ENCODE results near the gene MTMR1. TPM values are rescaled to one million over a fixed set of nuclear protein-coding genes. Genes with fewer than 3 reads are reported as not detected.
A peak's percentile ranks its signal among the peaks of the same experiment; 100 is the strongest.

The MTMR1 gene
- total RNA-seq, 8 experiments from 2014 or later = 9.4 to 28.2 (median 15.3) TPM

DNA sequence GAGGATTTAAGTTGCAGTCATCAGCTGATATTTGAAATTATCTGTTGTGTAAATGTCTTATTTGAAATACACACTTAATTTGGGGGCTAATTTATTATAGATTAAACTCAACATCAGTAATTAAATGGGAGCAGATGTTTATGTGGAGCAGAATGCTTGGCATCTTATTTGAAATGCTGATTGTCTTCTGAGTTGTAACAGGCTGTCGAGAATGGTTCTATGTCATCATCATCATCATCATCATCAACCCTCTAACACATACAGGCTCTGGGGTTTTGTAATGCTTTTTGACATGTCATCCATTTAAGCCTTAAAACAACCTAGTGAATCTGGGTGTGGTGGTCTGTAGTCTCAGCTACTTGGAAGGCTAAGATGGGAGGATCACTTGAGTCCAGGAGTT is 8.2 kb downstream of the MTMR1 start:
- in situ Hi-C loops (cut with MboI; ENCODE audit: low pct_unique_long_range_greater_than_20kb in 2 of 9, low sequenced_read_pairs in 9 of 9, unreplicated experiment in 9 of 9) = no loop called here
- no peak overlapping the region for H3K4me3 ChIP-seq
- WGBS, 10 experiments = 60% methylated on average over 1 of the region's 1 CpG; no CpG with 5 or more reads in 9 of the 10 experiments
- no peaks in the 10 kb centered on the region for H3K4me1 ChIP-seq (replicated peaks in 1 of 2)
- H3K27ac ChIP-seq = no peak overlapping the region
- ATAC-seq (replicated peaks in 6 of 8) = no peak

DNA sequence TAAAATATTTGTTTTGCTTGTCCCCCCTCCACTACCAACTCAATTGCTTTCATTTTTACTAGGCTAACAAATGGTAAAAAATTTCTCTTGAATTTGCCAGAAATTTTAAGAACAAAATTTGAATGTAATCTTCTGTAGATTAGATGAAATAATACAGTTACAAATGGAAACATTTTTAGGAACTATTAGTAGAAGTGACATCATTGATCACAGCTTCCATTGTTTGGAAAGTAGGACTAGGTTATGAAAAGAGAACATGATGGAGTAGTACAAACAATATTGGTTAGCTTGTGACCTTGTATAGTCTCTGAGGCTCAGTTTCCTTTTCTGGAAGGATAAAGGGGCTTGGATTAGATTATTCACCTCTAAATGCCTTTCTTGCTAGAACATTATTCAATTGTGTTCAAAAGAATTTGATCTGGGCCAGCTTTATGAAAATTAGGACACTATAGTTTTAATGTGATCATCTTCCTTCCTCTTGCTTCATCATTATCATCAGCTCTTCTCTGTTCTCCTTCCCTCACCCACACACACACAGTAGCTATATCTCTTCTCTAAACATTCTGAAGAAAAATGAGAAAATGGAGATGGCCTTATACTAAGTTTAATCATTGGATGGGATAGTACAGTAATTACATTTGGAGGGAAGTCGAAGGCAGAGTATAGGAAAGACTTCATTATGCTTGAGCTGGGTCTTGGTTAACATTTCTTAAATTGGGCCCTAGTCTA is 9.9 kb downstream of the MTMR1 start:
- no peak overlapping the region for H3K27ac ChIP-seq

DNA sequence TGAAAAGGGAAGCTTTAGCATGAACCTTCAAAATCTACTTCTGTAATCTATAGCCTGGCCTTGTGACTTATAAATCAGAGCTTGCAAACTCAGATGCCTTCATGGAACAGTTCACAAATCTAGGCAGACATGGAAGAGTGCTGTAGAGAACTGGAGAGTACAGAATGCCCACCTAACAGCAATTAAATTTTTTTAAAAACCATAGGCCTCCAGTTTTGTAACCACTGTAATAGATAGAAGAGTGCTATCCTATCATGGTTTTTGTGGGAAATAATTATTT is 10.4 kb downstream of the MTMR1 start:
- in situ Hi-C loops (cut with MboI; ENCODE audit: low pct_unique_long_range_greater_than_20kb in 2 of 9, low sequenced_read_pairs in 9 of 9, unreplicated experiment in 9 of 9) = no loop called here
- no peak for ATAC-seq (replicated peaks in 6 of 8)

More for the DNA sequence above, 9.9 kb downstream of the MTMR1 start:
- 40 to 100% (median 60%) methylated on average over 1 of the region's 1 CpG; no CpG with 5 or more reads in 7 of the 10 experiments for WGBS, 10 experiments
- Histone ChIP-seq H3K4me3 (no peak overlapping the region), H3K4me1 (replicated peaks in 1 of 2) (no peaks in the 10 kb centered on the region)
- ATAC-seq (replicated peaks in 6 of 8) = no peak
- in situ Hi-C loops (cut with MboI; ENCODE audit: low pct_unique_long_range_greater_than_20kb in 2 of 9, low sequenced_read_pairs in 9 of 9, unreplicated experiment in 9 of 9) = no loop called here

DNA sequence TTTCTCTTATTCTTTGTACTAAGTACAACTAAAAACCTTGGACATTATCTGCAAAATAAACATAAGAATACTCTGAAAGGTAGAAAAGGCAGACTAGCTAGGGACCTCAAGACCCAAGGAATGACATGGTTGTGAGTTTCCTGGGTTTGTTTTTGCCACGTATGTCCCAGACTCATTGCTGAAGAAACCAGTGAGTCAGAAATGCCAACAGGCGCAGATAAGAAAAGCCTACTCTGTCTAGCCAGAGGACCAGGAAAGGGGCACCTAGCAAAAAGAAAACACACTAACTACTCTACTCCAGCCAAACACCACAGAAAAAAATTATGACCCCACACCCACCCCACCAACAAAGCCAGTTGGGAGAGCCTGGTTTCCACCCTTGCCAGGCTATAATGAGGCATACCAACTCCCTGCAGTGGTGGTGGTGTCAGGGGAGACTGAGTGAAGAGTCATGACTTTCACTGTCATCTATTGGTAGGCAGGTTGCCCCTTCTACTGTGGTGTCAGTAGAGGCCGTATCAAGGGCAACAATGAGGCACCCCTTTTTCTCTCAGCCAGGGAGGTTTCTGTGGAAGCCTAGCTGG is 10.9 kb downstream of the MTMR1 start:
- ATAC-seq (replicated peaks in 6 of 8) = no peak
- H3K27ac ChIP-seq = no peak overlapping the region
- in situ Hi-C loops (cut with MboI; ENCODE audit: low pct_unique_long_range_greater_than_20kb in 2 of 9, low sequenced_read_pairs in 9 of 9, unreplicated experiment in 9 of 9) = no loop called here
- no peak overlapping the region for H3K4me3 ChIP-seq
- 63 to 100% (median 68%) methylated on average over 1 to 2 of the region's 3 CpGs; no CpG with 5 or more reads in 6 of the 10 experiments for WGBS, 10 experiments
- no peaks in the 10 kb centered on the region for H3K4me1 ChIP-seq (replicated peaks in 1 of 2)

More for the DNA sequence above, 10.4 kb downstream of the MTMR1 start:
- H3K4me1 ChIP-seq (replicated peaks in 1 of 2) = no peaks in the 10 kb centered on the region
- H3K4me3 ChIP-seq = no peak overlapping the region
- H3K27ac ChIP-seq = no peak overlapping the region

DNA sequence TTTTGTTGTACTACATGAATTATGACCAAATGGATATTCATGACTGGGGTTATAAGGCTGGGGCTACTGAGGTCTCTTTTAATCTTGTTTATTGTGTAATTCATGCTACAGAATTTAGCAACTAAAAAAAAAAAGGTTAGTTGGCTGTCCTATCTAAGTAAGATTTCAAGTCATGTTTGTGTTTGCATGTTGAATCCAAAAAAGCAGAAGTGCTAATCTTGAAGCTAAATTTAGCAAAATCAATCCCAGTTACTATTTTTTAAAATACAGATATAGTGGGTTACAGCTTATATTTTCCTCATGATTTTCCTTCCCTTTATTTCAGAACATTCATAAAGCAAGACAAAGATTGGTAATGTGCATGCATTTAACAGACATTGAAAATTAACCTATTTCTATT is 19.4 kb downstream of the MTMR1 start:
- Histone ChIP-seq H3K4me3 (no peak overlapping the region), H3K27ac (no peak overlapping the region), H3K4me1 (replicated peaks in 1 of 2) (no peaks in the 10 kb centered on the region)
- no peak for ATAC-seq (replicated peaks in 6 of 8)
- in situ Hi-C loops (cut with MboI; ENCODE audit: low pct_unique_long_range_greater_than_20kb in 2 of 9, low sequenced_read_pairs in 9 of 9, unreplicated experiment in 9 of 9) = no loop called here

DNA sequence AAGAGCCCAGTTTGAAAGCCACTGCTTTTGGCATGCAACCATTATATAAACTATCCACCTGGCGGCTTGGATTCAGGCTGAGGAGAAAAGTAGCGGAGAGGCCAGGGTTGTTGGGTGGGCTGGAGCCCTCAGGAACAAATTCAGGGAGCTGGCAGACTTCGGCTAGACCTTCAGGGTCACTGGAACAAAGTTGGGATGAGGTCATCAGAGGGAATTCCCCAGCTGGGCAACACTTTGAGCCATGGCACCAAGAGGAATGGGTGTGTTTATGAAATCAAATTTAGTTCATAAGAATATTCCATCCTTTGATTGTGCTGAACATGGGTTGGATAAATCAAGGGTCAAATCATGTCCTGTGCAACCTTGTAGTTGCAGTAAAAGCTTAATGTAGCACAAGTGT is 22.0 kb downstream of the MTMR1 start:
- H3K27ac ChIP-seq = no peak overlapping the region
- no peak for ATAC-seq (replicated peaks in 6 of 8)
- H3K4me1 ChIP-seq (replicated peaks in 1 of 2) = no peaks in the 10 kb centered on the region
- no peak overlapping the region for H3K4me3 ChIP-seq
- in situ Hi-C loops (cut with MboI; ENCODE audit: low pct_unique_long_range_greater_than_20kb in 2 of 9, low sequenced_read_pairs in 9 of 9, unreplicated experiment in 9 of 9) = no loop called here
- 20 to 83% methylated on average over 1 to 2 of the region's 3 CpGs; no CpG with 5 or more reads in 8 of the 10 experiments for WGBS, 10 experiments

DNA sequence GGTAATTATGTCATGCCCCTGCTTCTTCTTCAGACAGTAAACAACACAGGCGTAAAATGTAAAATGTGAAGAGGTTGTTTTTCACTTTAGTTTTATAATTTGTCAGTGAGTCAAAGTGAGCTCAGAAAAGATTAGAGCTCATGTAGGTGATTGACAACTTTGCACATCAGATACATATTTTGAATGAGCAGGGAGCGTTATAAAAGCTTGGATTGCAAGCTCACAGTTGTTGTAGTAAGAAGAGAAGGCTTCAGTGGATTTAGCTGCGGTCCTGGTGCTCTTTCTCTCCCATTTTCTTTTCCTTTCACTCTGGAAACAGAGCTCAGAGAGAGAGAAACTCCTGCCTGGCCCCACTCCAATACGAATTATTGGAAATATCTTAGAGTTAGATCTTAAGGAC is 26.4 kb downstream of the MTMR1 start:
- H3K4me3 ChIP-seq = no peak overlapping the region
- in situ Hi-C loops (cut with MboI; ENCODE audit: low pct_unique_long_range_greater_than_20kb in 2 of 9, low sequenced_read_pairs in 9 of 9, unreplicated experiment in 9 of 9) = no loop called here
- WGBS, 10 experiments = 22 to 90% (median 66%) methylated on average over 1 to 3 of the region's 4 CpGs; no CpG with 5 or more reads in 4 of the 10 experiments

DNA sequence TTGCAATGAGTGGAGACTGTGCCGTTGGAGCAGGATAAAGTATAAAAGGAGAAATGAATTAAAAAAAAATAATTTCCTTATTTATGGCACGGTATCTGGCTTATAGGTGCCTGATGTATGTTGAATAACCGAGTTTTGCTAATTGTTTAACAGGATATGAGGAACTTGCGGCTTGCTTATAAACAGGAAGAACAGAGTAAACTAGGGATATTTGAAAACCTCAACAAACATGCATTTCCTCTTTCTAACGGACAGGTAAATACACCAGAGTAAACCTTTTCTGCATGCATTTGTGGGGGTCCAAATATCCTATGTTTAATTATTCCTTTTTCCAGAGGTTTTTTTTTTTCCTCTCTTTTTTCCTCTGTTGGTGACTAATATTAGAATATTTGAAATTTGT is 36.8 kb downstream of the MTMR1 start:
- ATAC-seq (replicated peaks in 6 of 8) = no peak
- in situ Hi-C loops (cut with MboI; ENCODE audit: low pct_unique_long_range_greater_than_20kb in 2 of 9, low sequenced_read_pairs in 9 of 9, unreplicated experiment in 9 of 9) = no loop called here
- no peak overlapping the region for H3K27ac ChIP-seq
- no peak overlapping the region for H3K4me3 ChIP-seq
- H3K4me1 ChIP-seq (replicated peaks in 1 of 2) = no peaks in the 10 kb centered on the region
- 38 to 100% (median 88%) methylated on average over 1 to 5 of the region's 5 CpGs; no CpG with 5 or more reads in 4 of the 10 experiments for WGBS, 10 experiments

More for the DNA sequence above, 26.4 kb downstream of the MTMR1 start:
- no peak for ATAC-seq (replicated peaks in 6 of 8)
- H3K27ac ChIP-seq = no peak overlapping the region
- no peaks in the 10 kb centered on the region for H3K4me1 ChIP-seq (replicated peaks in 1 of 2)

DNA sequence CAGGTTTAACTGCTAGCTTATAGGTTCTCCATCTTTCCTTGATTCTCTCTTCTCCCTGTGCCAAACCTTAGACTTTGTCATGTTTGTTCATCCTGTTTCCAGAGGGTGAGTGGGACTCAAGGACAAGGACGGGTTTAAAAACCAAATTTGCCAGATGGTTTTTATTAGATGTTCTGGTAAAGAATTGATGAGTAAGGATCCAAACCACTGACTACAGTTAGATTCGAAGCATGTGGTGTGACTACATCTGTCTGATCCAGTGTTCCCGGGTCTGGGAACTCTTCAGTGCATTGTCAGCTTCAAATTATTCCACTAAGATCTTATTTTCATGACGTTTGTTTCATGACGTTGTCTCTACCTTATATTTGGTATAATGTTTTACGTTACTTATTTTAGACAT is 37.5 kb downstream of the MTMR1 start:
- H3K4me3 ChIP-seq = no peak overlapping the region
- H3K4me1 ChIP-seq (replicated peaks in 1 of 2) = no peaks in the 10 kb centered on the region
- no peak overlapping the region for H3K27ac ChIP-seq
- ATAC-seq (replicated peaks in 6 of 8) = no peak
- WGBS, 10 experiments = 0 to 100% (median 68%) methylated on average over 1 to 6 of the region's 6 CpGs; no CpG with 5 or more reads in 4 of the 10 experiments
- in situ Hi-C loops (cut with MboI; ENCODE audit: low pct_unique_long_range_greater_than_20kb in 2 of 9, low sequenced_read_pairs in 9 of 9, unreplicated experiment in 9 of 9) = no loop called here

DNA sequence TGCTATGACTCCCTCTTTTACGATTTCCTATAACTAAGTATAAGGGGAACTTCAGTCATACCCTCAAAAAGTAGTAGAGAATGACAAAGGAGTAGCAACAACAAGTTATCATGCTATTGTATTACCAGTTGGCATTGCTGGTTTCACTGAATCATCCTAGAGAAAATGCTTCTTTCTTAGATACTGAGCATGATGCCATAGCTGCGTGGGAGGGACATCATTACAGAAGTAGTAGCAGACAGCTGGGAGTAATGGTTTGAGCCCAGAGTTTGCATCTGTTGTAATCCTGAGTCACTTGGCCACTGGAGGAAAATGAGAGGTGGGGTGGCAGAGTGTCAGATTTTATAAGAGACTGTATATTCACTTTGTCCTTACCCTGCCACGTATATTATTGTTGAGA is 38.6 kb downstream of the MTMR1 start:
- WGBS, 10 experiments = 14 to 53% (median 25%) methylated on average over 1 to 3 of the region's 3 CpGs; no CpG with 5 or more reads in 6 of the 10 experiments
- peak in 3 of 8 experiments; percentile 63 to 96 (median 92) for ATAC-seq (replicated peaks in 6 of 8)
- in situ Hi-C loops (cut with MboI; ENCODE audit: low pct_unique_long_range_greater_than_20kb in 2 of 9, low sequenced_read_pairs in 9 of 9, unreplicated experiment in 9 of 9) = no loop called here
- Histone ChIP-seq H3K4me3 (no peak overlapping the region), H3K4me1 (replicated peaks in 1 of 2) (no peaks in the 10 kb centered on the region), H3K27ac (no peak overlapping the region)

DNA sequence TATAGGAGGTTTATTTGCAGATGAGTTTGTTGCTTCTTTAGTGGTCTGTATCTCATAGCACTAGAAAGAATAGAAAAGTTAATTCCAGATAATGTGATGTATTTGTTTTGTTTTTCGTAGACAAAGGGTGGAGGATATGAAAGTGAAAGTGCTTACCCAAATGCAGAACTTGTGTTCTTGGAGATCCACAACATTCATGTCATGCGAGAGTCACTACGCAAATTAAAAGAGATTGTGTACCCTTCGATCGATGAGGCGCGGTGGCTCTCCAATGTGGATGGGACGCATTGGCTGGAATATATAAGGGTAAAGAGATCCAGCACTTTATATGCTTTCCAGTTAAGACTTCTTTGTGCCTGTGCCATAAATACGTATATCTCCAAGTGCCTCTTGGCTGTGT is 43.3 kb downstream of the MTMR1 start:
- no peak overlapping the region for H3K4me3 ChIP-seq
- in situ Hi-C loops (cut with MboI; ENCODE audit: low pct_unique_long_range_greater_than_20kb in 2 of 9, low sequenced_read_pairs in 9 of 9, unreplicated experiment in 9 of 9) = no loop called here
- no peaks in the 10 kb centered on the region for H3K4me1 ChIP-seq (replicated peaks in 1 of 2)
- 60 to 79% (median 77%) methylated on average over 1 to 8 of the region's 9 CpGs; no CpG with 5 or more reads in 7 of the 10 experiments for WGBS, 10 experiments
- ATAC-seq (replicated peaks in 6 of 8) = no peak
- H3K27ac ChIP-seq = no peak overlapping the region

DNA sequence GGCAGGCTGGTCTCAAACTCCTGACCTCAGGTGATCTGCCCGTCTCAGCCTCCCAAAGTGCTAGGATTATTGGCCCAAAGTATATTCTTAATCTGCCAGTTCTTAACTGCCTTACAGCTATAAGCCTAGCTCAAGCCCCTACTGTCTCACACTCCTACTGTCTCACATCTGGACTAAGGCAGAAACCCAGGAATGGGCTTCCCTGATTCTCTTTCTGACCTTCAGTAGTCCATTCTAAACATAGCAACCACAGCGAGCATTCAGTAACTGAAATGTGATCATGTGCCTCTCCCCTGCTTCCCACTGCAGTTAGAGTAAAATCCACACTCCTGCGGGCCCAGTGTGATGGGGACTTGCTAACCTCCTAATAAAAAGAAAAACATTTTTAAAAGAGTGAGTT is 58.9 kb downstream of the MTMR1 start:
- no peak for ATAC-seq (replicated peaks in 6 of 8)
- H3K4me1 ChIP-seq (replicated peaks in 1 of 2) = no peaks in the 10 kb centered on the region
- H3K27ac ChIP-seq = no peak overlapping the region
- WGBS, 10 experiments = 60 to 100% (median 86%) methylated on average over 1 of the region's 3 CpGs; no CpG with 5 or more reads in 6 of the 10 experiments
- in situ Hi-C loops (cut with MboI; ENCODE audit: low pct_unique_long_range_greater_than_20kb in 2 of 9, low sequenced_read_pairs in 9 of 9, unreplicated experiment in 9 of 9) = loop anchor here in 3 of 9 experiments (25.0 kb wide), 1 partner anchor 335 kb away; no protein-coding TSS in a partner anchor
- H3K4me3 ChIP-seq = no peak overlapping the region

DNA sequence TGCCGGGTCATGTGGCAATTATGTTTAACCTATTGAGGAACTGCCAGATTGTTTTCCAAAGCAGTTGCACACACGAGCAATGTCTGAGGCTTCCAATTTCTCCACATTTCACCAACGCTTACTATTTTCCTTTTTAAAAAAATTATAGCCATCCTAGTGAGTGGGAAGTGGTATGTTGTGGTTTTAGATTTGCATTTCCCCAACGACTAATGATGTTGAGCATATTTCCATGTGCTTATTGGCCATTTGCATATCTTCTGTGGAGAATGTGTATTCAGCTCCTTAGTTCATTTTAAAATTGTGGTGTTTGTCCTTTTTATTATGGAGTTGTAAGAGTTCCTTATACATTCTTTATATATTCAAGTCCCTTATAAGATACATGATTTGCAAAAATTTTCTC is 60.2 kb downstream of the MTMR1 start:
- 0 to 93% (median 40%) methylated on average over 1 to 4 of the region's 4 CpGs; no CpG with 5 or more reads in 4 of the 10 experiments for WGBS, 10 experiments
- in situ Hi-C loops (cut with MboI; ENCODE audit: low pct_unique_long_range_greater_than_20kb in 2 of 9, low sequenced_read_pairs in 9 of 9, unreplicated experiment in 9 of 9) = loop anchor here in 3 of 9 experiments (25.0 kb wide), 1 partner anchor 334 kb away; no protein-coding TSS in a partner anchor
- peak in 3 of 8 experiments; percentile 45 to 70 (median 62) for ATAC-seq (replicated peaks in 6 of 8)

DNA sequence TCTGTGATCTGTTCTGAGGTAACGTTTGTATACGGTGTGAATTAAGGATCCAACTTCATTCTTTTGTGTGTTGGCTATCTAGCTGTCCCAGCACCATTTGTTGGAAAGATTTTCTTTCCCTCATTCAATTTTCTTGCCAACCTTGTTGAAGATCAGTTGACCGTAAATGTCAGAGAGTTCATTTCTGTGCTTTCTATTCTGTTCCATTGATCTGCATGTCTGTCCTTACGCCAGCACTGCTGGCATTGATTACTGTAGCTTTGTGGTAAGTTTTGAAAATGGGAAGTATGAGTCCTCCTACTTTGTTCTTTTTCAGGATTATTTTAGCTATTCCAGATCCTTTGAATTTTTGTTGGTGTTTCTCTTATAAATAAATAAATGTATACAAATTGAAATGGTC is 60.8 kb downstream of the MTMR1 start:
- in situ Hi-C loops (cut with MboI; ENCODE audit: low pct_unique_long_range_greater_than_20kb in 2 of 9, low sequenced_read_pairs in 9 of 9, unreplicated experiment in 9 of 9) = loop anchor here in 3 of 9 experiments (25.0 kb wide), 1 partner anchor 333 kb away; no protein-coding TSS in a partner anchor
- Histone ChIP-seq H3K4me1 (replicated peaks in 1 of 2) (no peaks in the 10 kb centered on the region), H3K4me3 (no peak overlapping the region), H3K27ac (no peak overlapping the region)
- ATAC-seq (replicated peaks in 6 of 8) = no peak
- 51 to 89% (median 71%) methylated on average over 1 to 4 of the region's 4 CpGs; no CpG with 5 or more reads in 4 of the 10 experiments for WGBS, 10 experiments

More for the DNA sequence above, 60.2 kb downstream of the MTMR1 start:
- H3K4me3 ChIP-seq = no peak overlapping the region
- no peak overlapping the region for H3K27ac ChIP-seq
- no peaks in the 10 kb centered on the region for H3K4me1 ChIP-seq (replicated peaks in 1 of 2)

All from motor neuron (in vitro differentiated cells).